A673 (cell line): ENCODE data around the gene IWS1.

ENCODE experiments used
- CTCF ChIP-seq: fragments of 300-800, 200-600 bp; sonication (generic); conservative IDR thresholded peaks from 2 replicates; pipeline ENCODE4 v1.5.1; 2017; ENCODE audit warnings: low read depth, mild to moderate bottlenecking, antibody characterized with exemption, low read length, moderate library complexity, mixed read lengths
- EZH2 ChIP-seq: fragments of 200-600 bp; sonication (generic); IDR thresholded peaks from 2 replicates; pipeline ENCODE4 v1.6.1; 2017; ENCODE audit warnings: borderline replicate concordance, low read depth, mild to moderate bottlenecking, mixed read lengths, antibody characterized with exemption, low read length; ENCODE audit not compliant: poor library complexity, severe bottlenecking

GRCh38 chr2:127575185-127575765, 49.0 kb upstream of the IWS1 start:
- TF ChIP-seq CTCF (no peak), EZH2 (no peak)
